Spinal cord (tissue), 10 donors: Measurements from ENCODE around the gene PSMB3. TPM values are rescaled to one million over a fixed set of nuclear protein-coding genes. Genes with fewer than 3 reads are reported as not detected.

Experiments
- DNase-seq, 6 donors: peaks; one replicate each; pipeline versions ENCODE4 v3.0.0 to v3.0.0-alpha.2; 2013 to 2015; ENCODE audit warnings: low spot score in 6 of 6, low read depth in 4 of 6
- H3K27ac ChIP-seq: one replicate; pipeline ENCODE4 v1.5.1; 2013; ENCODE audit warnings: low read depth, low read length, control low read depth
- H3K27me3 ChIP-seq: one replicate; pipeline ENCODE4 v1.6.1; 2013; ENCODE audit warnings: low read length; ENCODE audit not compliant: control insufficient read depth, insufficient read depth
- H3K36me3 ChIP-seq: one replicate; pipeline ENCODE4 v1.6.1; 2013; ENCODE audit warnings: low read length; ENCODE audit not compliant: control insufficient read depth, insufficient read depth
- H3K4me1 ChIP-seq: one replicate; pipeline ENCODE4 v1.6.1; 2013; ENCODE audit warnings: low read length; ENCODE audit not compliant: control insufficient read depth, insufficient read depth
- H3K4me3 ChIP-seq: one replicate; pipeline ENCODE4 v1.5.1; 2013; ENCODE audit warnings: low read depth, low read length, control low read depth
- H3K9me3 ChIP-seq: one replicate; pipeline ENCODE4 v1.6.1; 2013; ENCODE audit warnings: low read length; ENCODE audit not compliant: control insufficient read depth, insufficient read depth
- WGBS: methylation state at CpG from one replicate; pipeline ENCODE4 v1.1.5; 2013; ENCODE audit warnings: missing lambda C conversion rate; ENCODE audit not compliant: insufficient coverage; 5-methylcytosine and 5-hydroxymethylcytosine counted together
- polyA plus RNA-seq, 2 donors: library from polyadenylated mRNA; unstranded; fragments of 120-200 nt; gene quantifications; one replicate each; pipeline ENCODE4 v1.2.1, GENCODE V29; 2013; ENCODE audit not compliant: insufficient read length in 2 of 2
- total RNA-seq, 2 donors: library from RNA; depleted of rRNA in 1 of 2; stranded (reverse); fragments of 120-200 nt in 1 of 2; fragments of >200 nt in 1 of 2; gene quantifications; one replicate each; pipeline versions ENCODE4 v1.2.3 to v1.2.4, GENCODE V29; 2013 to 2014
- donor health status: healthy.

Gene PSMB3
- total and polyA plus RNA-seq, 4 donors, result 120 to 241 (median 136) TPM

DNA sequence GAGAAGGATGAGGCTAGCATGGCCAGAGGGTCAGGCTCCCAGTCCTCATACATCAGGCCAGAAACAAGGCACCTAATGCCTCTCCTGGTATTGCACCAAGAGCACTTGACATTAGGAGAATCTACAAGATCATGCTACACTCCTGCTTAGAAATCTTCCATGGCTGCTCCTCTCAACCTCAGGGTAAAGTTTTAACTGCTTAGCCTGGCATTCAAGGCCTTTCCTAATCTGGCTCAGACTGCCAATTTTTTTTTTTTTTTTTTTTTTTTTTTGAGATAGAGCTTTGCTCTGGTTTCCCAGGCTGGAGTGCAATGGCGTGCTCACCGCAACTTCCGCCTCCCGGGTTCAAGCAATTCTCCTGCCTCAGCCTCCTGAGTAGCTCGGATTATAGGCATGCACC is 38.6 kb downstream of the PSMB3 start:
- peaks cover 3% of the 10 kb centered on the region for H3K4me1 ChIP-seq
- WGBS, result no CpG with 5 or more reads among the region's 5 CpGs
- H3K27ac ChIP-seq, result no peak overlapping the region
- no peaks in the 10 kb centered on the region for H3K27me3 ChIP-seq
- H3K36me3 ChIP-seq, result peaks cover 34% of the 10 kb centered on the region
- H3K9me3 ChIP-seq, result no peaks in the 10 kb centered on the region
- no peak overlapping the region for H3K4me3 ChIP-seq
- no peak for DNase-seq

DNA sequence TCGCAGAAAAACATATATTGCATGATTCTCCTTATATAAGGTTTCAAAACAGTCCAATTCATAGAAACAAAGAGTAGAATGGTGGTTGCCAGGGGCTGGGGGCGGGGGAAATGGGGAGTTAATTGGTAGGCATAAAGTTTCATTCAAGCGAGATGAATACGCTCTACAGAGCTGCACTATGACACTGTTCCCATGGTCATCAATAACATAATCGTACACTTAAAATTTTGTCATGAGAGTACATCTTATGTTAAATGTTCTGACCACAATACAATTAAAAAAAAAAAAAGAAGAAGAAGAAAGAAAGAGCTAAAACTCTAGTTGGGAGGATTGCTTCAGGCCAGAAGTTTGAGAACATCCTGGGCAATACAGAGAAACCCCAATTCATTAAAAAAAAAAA is 41.7 kb downstream of the PSMB3 start:
- Histone ChIP-seq H3K36me3 (peaks cover 26% of the 10 kb centered on the region), H3K27ac (no peak overlapping the region), H3K4me1 (peaks cover 14% of the 10 kb centered on the region), H3K4me3 (no peak overlapping the region), H3K9me3 (no peaks in the 10 kb centered on the region), H3K27me3 (no peaks in the 10 kb centered on the region)
- DNase-seq, result no peak
- no CpG with 5 or more reads among the region's 5 CpGs for WGBS

DNA sequence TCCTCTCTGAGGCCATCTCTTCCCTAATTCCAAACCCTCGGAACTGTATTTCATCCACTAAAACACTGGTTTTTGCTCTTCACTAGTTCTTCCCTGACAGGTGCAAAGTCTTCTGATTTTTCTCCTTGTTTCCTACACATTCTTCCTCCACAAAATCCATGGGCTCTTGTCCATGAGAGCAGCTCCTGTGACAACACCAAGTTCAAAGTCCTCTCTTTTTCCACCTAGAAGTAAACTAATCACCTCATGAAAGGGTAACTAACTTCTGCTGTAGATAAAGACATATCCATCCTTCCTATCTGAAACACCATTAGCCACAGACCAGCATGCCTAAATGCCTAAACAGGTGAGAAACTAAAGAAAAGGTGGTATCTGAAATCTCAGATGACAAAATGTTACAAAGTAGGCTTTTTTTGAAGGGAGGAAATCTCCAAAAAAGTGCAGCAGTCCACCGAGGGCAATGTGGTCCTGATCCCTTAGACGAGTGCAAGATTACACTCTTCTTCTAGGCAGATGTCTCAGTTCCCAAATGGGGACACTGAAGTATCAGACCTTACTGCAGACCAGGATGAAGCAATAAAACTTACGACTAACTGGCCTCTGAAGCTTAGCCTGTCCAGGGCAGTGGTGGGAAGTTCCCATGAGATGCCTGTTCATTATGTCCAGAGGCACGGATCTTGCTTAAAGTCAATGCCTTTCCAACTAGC is 44.1 kb downstream of the PSMB3 start:
- H3K36me3 ChIP-seq, result peaks cover 26% of the 10 kb centered on the region
- H3K27me3 ChIP-seq, result no peaks in the 10 kb centered on the region
- no peak overlapping the region for H3K27ac ChIP-seq
- H3K4me3 ChIP-seq, result no peak overlapping the region
- H3K9me3 ChIP-seq, result no peaks in the 10 kb centered on the region
- peaks cover 14% of the 10 kb centered on the region for H3K4me1 ChIP-seq
- WGBS, result 93% methylated on average over 4 of the region's 5 CpGs
- DNase-seq, result no peak

DNA sequence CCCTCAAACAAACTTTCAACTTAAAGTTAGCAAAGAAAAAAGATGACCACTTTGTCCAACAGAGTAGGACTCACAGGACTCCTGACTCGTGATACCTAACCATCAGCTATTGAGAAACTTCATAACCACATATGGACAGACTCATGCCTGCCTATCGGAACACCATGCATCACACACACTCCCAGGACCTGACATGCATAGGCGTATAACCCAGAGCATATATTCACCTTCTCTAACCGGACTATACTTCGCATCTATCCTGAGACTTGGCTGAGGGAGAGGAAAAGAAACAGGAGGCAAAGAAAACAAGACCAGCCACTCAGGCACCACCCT is 44.6 kb downstream of the PSMB3 start:
- H3K9me3 ChIP-seq, result no peaks in the 10 kb centered on the region
- no peak overlapping the region for H3K4me3 ChIP-seq

DNA sequence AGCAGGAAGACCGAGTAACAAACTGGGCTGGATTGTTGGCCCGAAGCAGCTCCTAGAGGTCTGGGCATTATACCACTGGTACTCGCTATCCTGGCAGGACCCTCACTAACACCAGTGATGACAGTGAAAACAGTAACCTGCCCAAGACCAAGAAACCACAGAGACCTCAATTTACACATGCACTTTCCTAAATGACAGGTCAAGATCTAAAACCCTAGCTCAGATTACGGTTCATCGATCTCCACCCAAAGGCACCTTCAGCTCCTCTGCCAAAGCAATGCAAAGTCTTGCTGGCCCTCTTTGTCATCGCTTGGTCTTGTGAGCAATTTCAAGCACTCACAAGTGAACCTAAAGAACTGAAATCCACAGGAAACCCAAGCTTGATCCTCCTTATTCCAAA is 45.3 kb downstream of the PSMB3 start:
- DNase-seq, result no peak
- Histone ChIP-seq H3K27ac (peak overlapping the region; percentile 78), H3K4me1 (peaks cover 14% of the 10 kb centered on the region), H3K4me3 (peak overlapping the region; percentile 71), H3K36me3 (peaks cover 23% of the 10 kb centered on the region), H3K27me3 (no peaks in the 10 kb centered on the region), H3K9me3 (no peaks in the 10 kb centered on the region)
- 74% methylated on average over 5 of the region's 6 CpGs for WGBS

More for the DNA sequence above, 44.6 kb downstream of the PSMB3 start:
- H3K27ac ChIP-seq, result no peak overlapping the region
- no peak for DNase-seq
- 100% methylated on average over 1 of the region's 5 CpGs for WGBS
- peaks cover 14% of the 10 kb centered on the region for H3K4me1 ChIP-seq
- H3K36me3 ChIP-seq, result peaks cover 23% of the 10 kb centered on the region
- no peaks in the 10 kb centered on the region for H3K27me3 ChIP-seq

DNA sequence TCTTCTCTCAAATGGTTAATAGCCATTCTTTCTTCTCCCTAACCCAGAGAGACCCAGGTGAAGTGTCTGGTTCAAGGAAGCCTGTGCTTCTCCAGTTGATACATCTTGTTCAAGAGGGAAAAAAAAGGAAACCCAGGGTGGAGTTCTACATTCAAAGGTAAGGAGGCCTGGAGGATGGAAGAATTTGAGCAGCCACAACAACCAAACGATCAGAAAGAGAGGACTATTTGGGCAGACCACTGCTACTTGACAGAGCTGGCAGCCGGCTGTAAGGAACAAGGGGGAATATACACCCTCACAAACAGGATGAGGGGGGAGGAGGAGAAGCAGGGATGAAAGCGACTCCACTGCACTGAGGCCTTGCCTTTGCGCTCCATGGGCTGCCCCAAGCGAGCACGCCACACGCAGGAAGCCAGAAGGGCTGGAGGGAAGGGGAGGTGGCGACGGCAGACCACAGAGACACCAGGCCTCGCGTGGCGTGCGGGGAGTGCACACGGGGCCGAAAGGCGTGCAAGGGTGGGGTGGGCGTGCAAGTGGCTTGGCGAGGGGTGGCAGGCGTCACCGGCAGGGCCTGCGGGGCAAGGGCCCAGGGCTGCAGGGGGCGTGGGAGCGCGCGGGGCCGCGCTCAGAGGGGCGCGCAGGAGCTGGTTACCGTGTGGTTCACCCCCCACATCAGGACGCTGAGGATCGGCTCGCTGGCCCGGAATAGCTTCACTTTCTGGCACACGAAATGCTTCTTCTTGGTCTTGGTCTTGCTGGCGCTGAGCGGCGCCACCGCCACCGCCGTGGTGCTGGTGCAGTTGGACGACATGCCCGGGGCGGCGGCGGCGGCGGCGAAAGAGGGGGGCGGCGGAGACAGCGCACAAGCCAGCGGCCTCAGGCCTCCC is 46.3 kb downstream of the PSMB3 start:
- Histone ChIP-seq H3K9me3 (no peaks in the 10 kb centered on the region), H3K4me1 (peaks cover 14% of the 10 kb centered on the region), H3K4me3 (peak overlapping the region; percentile 71), H3K27me3 (no peaks in the 10 kb centered on the region), H3K36me3 (peaks cover 28% of the 10 kb centered on the region), H3K27ac (peak overlapping the region; percentile 78)
- peak in 5 of 6 donors; percentile 19 to 67 (median 23) for DNase-seq
- under 1% methylated on average over 50 of the region's 53 CpGs for WGBS

DNA sequence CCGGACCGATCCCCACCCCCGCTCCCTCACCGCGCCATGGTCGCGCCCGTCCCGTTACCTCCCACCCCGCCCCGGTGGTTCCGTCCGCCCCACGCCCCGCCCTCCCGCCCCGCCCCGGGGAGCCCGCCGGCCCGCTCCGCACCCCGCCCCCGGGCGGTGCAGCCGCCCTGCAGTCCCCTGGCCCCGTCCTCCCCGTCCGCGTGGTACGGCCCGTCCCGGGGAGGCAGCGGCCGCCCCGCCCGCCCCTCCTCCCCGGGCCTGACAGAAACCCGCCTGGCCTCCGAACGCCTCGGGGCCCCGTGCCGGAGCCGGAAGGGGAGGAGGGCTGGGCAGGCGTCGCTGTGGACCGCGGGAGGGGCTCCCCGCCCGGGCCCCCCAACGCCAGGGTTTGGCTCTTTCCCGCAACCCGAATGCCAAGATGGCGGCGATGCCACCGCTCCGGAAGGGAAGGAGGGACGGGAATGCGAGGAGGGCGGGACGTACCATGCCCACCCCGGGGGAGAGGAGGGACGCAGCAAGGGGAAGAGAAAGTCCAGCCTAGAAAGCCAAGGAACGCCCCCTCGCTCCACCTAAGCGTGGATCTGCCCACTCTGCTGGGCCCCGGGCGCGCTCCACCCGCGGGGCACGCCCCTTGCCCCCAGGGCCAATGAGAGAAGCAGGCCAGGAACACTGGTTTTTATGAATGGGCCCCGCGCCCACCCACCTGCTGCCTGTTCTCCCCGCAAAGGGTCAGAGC is 47.1 kb downstream of the PSMB3 start, which contains the start of gene PIP4K2B:
Gene PIP4K2B, minus strand, starts transcription at position 56 of the 736 bp plus-strand sequence. CDS start 132 bp downstream, outside the sequence.
- Histone ChIP-seq H3K27me3 (no peaks in the 10 kb centered on the region), H3K27ac (peak within 1 kb of the TSS; percentile 93), H3K9me3 (no peaks in the 10 kb centered on the region), H3K4me3 (peak within 1 kb of the TSS; percentile 71), H3K36me3 (peaks cover 34% of the 10 kb centered on the region), H3K4me1 (peaks cover 14% of the 10 kb centered on the region)
- peak; percentile 82 to 99 (median 94) for DNase-seq
- WGBS, result 0% methylated on average over 60 of the region's 76 CpGs

DNA sequence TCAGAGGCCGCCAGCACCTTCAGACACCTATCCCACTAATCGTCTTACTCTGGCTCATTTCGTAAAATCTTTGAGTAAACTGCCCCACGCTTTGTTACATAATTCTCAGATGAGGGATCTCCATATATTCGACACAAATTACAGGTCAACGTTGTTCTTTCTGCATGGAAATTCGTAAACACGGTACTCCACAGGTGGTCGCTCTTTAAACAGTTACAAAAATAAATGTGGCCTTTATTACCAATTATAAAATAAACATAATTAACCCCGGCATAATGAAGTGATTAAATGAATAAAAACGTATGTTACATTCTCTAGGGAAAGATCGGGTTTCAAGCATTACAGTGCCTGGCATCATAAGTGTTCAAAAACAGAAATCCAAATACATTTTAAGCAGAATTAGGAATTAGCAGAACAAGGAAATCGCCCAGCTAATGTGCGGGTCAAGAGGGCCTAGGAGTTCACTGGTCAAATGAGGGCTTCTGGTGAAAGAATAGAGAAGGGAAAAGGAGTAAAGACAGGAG is 47.8 kb downstream of the PSMB3 start:
- Histone ChIP-seq H3K27ac (peak overlapping the region; percentile 93), H3K27me3 (no peaks in the 10 kb centered on the region), H3K4me1 (peaks cover 14% of the 10 kb centered on the region), H3K9me3 (no peaks in the 10 kb centered on the region), H3K36me3 (peaks cover 35% of the 10 kb centered on the region), H3K4me3 (peak overlapping the region; percentile 55)
- no peak for DNase-seq
- 18% methylated on average over 6 of the region's 14 CpGs for WGBS

DNA sequence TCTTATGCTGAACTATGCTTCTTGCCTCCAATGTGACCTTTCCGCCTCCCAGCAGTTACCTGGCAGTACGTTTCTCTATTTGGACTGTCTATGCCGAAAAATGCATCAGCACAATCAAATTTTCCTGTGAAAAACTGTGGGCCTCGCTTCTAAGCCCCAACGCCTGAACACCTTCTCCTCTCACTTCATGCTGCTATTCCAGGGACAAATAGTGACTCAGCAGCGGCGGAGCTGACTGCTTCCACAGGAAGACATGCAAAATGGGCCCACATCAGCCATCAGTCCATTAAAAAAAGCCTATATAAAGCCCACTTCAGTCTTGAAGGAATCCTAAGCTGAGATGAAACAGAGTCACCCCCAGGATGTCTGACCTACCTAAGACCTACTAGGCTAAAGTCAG is 57.3 kb downstream of the PSMB3 start:
- no peaks in the 10 kb centered on the region for H3K9me3 ChIP-seq
- DNase-seq, result no peak
- H3K4me3 ChIP-seq, result no peak overlapping the region
- no peak overlapping the region for H3K27ac ChIP-seq
- no peaks in the 10 kb centered on the region for H3K4me1 ChIP-seq
- no peaks in the 10 kb centered on the region for H3K27me3 ChIP-seq
- 98% methylated on average over 7 of the region's 7 CpGs for WGBS
- H3K36me3 ChIP-seq, result peaks cover 80% of the 10 kb centered on the region
